Dedifferentiated amniotic fluid mesenchymal stem cell (primary cell): ENCODE measurements around the gene DGKI.

Source experiments
- DNase-seq: peaks from one replicate; pipeline ENCODE4 v3.0.0-alpha.2; 2016; ENCODE audit errors: extremely low spot score

Gene DGKI

DNA sequence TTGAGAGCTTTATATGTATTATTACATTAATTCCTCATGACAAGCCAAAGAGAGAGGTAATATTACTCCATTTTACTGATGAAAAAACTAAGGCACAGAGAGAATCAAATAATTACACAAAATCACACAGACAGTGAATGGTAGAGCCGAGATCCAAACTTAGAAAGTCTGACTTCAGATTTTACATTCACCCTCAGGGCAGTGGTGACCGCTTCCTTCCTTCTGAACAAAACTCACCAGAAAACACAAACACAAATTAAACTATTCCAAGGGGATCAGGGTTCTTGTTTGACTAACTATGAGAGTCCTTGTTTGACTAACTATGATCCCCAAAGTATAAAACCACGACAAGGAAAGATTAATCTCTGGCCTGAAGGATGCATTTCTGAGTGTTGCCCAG lies 435.3 kb downstream of the DGKI start:
- DNase-seq: no peak

DNA sequence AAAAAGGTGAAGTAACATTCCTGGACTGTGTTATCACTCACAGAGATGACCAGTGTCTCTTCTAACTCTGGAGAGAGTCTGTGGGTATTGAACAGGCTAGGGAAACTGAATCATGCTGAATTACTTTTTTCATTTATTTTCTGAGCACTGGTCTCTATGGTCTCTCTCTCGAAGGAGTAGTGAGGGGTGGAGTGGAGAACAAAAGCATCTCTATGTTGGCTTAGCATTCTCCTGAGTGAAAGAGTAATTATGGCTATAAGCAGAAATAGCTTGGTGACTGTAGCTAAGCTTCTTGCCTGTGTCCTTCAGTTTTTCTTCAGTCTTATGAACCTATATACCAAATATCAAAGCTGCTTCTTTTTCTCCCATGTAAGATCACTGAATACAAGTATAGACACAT lies 438.6 kb downstream of the DGKI start:
- no peak for DNase-seq

DNA sequence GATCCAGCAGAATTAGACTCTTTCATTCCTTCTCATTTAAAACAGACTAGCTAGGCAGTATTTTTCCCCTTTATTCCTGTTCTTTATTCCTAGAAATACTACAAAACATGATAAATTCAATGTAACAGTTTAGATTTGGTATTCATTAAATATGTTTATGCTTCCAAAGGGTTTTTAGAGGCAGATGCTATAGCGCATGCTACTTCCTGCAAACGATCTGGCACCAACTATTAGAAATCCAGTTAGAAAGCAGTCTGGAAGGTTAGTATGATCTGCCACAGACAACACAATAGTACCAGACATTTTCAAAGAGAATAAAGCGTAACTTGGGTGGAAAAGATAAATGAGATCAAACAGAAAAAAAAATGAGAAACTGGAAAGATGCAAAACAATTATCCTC lies 439.7 kb downstream of the DGKI start:
- no peak for DNase-seq

DNA sequence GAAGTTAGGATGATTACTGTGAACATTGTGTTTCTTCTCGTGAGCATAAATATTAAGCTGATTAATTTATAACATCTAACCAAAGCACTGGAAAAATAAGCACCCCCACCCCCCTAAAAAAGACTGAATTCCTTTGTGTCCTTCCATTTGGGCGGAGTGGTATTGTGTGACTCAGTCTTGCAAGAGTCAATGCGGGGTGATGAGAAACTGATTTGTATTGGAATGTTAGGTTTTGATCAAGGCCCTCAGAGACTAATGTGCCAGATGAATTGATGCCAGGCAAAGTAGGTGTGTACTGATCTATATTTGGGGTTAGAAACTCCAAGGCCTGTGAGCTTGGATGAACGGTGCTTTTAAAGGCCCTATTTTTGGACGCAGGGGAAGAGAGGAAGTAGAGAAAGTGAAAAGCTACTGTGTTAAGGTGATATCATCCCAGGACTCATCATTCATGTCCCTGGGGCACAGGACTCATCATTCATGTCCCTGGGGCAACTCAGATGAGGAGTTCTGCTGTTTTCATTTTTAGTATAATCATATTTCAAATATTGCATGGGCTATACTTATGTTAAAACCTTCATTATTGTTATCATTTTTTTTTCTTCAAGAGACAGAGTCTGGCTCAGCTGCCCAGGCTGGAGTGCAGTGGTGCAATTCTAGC lies 442.0 kb downstream of the DGKI start:
- no peak for DNase-seq

DNA sequence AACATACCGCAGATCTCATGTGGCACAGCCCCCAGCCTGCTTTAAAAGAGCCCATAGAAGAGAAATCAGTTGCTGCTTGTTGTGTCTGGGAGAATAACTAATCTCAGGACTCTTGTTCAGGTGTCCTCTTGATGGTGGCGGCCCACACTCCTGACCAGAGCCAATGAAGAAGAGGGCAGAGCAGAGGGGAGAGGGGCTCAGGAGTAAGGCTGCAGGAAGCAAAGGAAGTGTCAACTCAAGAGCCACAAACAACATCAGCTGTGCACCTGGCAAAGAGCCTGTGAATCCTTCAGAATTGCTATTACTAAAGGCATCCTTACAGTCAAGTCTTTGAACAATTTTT lies 443.4 kb downstream of the DGKI start:
- DNase-seq: no peak

DNA sequence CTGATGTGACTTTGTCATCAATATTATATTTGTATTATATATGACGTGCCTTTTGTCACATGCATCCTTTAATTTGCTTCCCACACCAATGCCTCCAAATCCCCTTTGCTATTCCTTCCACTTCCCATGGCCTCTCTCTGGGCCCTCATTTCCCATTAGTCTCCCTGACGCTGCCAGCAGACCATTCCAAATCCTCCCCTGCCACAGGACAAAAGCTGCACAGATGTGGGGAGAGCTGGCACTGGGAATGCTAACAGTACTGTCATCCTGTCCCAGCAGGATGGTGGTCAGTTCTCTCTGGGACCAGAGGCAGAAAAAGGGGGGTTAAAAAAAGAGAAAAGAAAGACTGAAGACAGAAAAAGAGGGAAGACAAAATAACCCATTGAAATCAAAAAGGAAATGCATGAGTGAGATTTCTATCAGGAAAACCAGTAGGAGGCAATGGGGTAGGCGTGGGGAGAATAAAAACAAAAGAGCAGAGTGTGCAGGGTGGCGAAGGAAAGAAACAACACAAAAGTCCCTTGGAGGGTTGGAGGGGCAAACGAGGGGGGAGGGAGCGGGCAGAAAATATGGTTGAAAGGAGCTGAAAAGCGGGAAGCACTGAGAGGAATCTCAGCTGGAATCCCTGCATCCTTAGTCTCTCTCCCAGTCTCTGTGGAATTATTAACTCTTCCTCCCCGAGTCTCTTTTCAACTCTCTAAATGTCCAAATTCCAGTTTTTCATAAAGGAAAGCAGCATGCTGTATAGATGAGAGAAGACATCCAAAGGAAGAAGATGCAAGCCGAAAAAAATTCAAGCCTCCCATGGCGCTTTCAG lies 444.0 kb downstream of the DGKI start:
- DNase-seq: no peak

DNA sequence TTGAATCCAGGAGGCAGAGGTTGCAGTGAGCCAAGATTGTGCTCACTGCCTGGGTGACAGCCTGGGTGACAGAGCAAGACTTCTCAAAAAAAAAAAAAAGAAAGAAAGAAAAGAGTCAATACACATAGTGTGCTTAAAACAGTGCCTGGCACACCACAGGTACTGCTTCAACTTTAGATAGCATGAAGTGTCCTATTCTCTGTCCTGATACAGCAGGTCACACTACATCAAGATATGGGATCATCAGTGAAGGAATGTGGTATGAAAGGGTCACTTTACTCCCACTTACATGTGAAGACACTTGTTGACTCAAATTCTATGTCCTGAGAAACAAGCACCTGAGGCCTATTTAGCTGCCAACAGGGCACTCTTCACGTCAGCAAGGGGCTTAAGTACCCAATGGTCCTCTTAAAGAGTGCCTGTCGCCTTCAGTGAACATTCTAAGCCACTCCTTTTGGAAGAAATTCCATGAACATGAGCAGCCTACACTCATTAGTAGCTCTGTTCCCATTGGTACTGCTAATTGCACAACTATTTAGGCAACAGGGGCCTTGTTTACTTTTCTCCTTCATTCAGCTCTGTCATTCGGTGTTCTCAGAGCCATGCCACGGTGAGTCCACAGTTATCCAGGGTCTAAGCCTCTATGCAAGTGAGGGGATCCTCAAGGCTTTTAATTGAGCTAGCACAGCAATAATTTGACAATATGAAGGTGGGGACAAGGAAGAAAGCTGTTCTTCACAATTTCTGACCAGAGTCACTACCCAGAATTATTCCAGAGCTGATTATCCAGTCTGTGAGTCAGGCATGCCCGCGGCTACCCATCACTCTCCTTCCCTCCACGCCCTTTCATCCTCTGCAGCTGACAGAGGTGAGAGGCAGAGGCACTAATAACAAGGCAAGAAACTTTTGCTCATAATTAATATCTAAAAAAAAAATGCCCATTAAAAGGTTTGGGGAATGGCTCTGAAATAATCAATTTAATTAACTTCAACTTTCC lies 446.6 kb downstream of the DGKI start:
- DNase-seq: no peak

DNA sequence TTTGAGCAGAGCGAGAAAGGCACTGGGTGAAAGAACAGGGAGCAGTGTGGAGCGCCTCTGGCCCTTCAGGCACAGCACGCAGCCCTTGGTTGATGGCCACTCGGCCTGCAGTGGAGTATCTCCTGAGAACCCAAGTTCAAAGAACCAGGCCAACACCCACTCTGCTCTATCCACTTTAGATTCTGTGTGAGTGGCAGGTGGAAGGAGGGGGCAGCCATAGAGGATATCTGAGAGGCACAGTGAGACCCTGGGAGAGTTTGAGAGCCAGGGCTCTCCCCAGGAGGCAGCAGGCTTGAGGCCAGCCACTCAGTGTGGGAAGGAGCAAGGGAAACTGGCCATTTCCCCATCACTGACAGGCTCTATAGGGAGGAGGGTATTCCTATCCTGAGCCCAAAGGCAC lies 450.7 kb downstream of the DGKI start:
- no peak for DNase-seq

DNA sequence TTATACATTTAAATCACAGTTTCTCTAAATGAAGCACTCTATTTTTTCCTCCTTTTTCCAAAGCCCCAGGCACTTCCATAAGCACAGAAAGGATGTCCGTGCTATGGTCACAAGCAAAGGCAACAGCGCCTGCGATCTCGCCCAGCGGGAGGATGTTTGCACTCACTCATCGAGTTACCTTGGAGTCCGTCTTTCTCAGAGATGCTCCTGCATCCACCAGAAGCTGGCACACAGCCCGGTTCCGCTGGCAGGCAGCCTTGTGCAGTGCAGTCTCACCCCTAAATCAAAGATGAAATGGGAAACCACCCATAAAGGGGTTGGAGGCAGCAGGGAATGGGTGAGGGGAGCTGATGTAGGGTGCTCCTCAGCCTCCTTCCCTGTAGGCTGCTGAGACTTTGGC lies 451.4 kb downstream of the DGKI start:
- no peak for DNase-seq

DNA sequence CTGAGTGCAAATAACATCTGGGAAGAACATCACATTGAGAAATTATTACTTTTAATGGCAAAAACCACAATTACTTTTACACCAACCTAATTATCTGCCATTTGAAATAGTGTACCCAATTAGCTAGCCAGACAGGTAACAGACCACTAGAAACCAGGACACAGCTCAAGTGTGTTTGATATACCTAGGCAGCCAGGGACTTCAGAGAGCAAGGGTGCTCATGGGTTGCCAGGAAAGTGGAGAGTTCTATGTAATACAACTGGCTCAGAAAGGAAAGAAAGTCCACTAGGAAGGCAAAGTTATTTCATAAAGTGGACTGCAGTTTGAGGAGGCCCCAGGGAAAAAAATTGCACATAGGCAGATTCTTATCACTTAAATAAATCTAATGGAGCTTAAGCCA lies 453.2 kb downstream of the DGKI start:
- DNase-seq: no peak

DNA sequence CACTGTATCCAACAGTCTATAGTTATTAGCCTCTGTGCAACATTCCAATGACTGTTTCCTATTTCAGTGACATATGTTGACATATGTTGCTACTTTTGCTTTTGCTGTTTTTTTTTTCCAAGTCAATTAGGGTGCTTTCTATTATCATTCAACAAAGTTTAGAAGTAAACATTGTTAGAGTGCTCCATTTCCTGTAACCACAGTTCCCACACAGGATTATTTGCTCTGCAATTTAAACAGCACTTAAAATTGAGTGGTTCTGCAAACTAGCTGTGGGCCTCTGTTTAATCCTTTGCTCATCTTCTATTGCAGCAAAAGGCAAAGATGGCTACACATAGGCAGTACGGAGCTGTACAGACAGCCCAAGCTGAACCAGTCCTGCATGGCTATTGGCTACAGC lies 456.7 kb downstream of the DGKI start:
- DNase-seq: no peak

DNA sequence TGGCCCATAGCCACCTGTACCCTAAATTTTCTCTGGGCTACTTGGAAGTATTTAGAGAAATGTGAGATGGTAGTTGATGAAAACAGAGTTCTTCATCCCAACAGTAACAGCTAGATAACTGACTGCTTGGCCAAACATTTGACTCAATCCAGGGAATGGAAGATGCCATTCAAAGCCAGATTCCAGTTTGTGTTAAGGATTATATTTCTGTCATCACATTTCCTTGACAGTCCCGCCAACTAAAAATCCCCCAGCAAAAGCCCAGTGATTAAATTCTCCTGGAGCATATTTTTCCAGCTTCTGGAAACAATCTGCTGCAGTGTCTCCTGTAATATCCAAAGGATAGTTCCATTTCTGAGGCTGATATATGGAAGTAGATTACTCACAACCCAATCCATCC lies 457.9 kb downstream of the DGKI start:
- no peak for DNase-seq

DNA sequence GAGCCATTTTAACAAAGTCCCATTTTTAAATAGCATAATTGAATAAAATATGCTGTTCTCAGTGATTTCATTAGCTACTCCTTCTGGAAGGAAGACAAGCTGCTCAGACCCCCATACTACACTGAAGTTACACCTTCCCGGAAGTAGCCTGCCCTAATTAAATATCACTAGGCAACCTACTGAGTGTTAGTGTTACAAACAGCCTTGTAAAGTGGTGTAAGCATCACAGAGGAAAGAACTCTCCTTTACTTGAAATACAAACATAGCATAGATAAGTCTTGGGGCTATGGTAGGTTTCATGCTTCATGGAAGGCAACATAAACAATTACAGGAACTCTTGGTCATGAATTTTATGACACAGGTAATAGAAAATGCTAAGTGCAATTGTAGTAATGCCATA lies 459.8 kb downstream of the DGKI start:
- DNase-seq: no peak

DNA sequence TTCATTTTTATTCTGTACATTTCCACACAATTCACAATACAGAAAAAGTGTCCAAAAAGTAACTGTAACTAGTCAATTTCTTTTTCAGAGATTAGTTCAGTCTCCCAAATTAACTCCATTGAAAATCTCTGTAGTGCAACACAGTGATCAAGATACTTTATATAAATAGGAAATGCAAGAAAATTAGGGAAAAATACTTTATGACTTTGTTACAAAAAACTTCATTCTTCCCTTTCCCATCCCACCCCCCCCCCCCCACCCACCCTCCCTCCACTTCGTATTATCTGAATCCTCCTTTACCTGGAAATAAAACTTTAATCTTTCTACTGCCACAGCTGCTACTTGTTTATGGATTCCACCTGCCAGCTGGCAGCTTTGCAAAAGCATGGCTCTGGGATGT lies 465.7 kb downstream of the DGKI start:
- no peak for DNase-seq

DNA sequence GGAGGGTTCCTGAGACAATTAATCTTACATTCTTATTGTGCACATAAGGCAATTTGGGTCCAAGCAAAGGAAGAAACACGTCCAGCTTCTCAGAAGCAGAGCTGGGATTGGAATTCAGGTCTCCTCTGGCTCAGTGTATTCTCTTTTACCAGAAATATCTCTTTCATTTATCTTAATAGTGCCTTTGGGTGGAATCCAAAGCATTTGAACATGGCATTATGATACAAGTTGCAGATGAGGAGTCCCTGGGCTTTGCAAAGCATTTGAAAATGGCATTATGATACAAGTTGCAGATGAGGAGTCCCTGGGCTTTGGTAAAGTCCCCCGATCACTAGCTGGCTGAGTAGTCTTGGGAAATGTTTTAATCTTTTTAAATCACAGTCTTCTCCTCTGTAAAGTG lies 473.3 kb downstream of the DGKI start:
- DNase-seq: no peak

DNA sequence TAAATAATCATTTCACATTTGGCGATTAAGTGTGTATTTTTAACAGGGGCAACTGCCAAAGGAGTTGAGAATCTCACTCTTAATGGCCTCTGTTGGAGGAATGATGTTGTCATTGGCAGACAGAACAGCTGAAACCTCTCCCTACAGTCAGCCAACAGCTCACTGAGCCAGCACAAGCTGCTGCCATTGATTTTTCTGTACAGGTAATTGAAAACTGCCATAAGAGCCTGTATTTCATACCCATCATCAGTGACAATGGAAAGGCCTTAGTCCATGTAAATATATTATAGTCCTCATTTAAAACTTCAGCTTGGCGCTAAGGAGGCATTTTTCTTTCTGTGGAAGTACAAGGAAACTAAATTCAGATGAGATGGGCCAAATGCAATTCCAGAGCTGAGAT lies 475.2 kb downstream of the DGKI start:
- DNase-seq: no peak

DNA sequence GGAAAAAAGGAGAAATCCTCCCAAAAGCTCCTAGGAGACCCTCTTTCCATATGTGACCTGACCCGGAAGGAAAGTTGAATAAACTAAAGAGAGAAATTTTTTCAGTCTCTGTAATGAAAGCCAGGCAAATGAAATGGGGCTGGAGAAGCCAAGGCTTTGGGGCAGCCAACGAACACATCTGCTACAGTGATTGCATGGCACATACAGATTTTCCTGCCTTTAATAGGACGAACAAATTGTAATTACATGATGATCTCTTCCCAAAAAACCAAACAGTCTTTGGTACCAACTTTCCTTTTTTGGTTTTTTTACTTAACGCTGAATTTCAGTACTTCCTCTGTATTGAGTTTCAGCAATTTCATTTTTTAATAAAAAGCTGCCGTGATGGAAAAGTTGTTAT lies 479.8 kb downstream of the DGKI start:
- no peak for DNase-seq

DNA sequence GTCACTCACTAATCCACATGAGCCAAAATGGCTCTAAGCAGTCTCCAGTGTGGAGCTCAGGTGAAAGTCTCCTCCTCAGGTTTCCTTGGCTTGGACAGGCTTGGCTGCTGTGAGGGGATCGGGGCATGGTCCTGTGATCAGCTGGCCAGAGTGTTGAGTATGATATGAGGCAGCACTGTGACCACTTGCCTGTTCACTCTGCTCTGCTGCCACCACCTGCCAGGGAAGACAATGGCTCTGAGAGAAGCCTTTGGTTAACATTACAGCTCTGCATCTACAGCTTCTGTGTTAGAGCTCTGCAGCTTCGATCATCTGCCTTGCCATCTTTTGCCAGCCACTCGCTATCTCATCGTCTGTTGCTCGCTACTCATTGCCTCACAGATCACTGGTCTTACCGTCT lies 483.1 kb downstream of the DGKI start:
- DNase-seq: no peak

DNA sequence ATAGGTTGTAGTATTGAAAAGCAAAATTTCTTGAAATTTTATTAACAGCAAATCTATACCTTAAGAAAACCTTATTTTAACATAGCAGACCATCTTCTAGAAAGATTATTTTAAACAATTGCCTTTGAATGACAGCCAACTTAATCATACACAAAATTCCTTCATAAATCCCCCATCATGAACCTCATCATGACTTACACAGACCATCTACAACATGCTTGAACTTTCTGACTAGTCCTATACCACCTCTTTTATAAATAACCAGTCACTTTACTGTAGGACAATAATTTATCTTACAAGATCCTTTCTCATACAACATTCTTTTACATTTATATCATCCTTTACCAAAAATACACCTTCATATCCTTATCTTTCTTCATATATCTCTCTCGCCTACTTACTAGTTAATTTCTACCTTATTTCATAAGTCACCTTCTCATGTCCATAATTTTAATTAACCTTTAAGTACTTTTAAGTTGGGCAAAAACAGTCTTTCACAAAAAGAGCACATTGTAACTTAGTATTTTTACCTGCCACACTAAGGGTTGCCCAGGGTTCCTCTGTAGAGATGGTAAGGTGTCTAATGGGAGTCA lies 486.6 kb downstream of the DGKI start:
- no peak for DNase-seq

DNA sequence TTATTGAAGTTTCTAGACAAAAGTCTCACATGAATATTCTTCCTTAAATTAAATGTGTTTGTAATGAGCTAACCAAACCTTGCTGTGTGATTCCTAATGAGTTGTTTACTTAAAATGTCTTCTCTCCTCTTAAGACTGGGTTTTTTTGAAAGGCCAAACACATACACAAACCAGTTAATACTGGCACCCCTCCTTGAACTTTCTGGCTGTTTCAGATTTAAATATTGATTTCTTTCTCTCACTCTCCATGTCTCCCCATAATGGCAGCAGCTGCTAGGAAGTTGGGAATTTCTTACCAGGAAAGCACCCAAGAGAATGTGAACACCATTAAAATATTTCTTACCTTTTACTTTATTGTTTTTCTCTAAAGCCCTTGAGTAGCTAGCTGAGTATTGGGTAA lies 491.8 kb downstream of the DGKI start:
- no peak for DNase-seq

DNA sequence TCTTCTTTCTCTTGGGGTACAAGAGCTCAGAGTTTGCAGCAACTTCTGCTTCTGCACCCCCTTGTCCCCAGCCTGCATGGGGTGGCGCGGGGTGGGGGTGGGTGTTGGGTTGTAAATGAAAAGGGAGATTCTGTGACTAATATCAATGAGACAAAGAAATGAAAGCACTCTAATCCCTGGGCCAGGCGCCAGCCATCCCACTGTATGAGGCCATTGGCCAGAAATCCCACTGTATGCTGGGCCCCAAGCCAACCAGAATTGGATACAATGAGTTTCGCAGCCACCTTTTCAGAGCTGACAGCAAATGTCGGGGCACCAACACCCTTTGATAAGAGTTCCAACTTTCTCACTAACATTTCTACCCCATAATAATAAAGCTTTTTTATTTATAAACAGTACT lies 492.4 kb downstream of the DGKI start:
- DNase-seq: no peak

DNA sequence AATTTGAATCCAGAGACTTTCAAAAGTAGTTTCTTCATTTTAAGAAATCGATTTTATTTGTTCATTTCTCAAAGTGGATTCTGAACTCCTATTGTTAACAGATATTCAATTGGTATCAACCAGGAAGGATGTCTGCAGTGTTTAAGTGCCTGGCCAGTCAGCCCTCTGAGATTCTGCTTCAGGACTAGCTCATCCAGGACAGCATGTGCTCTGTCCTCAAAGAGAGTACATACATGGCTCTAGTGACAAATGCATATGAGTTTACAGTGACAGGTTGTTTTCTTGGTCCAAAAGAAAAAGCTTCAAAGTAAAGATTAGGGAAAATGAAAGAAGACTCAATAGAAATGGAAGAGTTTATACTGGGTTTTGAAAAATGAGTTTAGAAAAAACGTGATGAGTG lies 494.8 kb downstream of the DGKI start:
- DNase-seq: no peak
